ENCODE measurements around the gene XKR7. TPM values are rescaled to one million over a fixed set of nuclear protein-coding genes. Genes with fewer than 3 reads are reported as not detected.

The XKR7 gene
- total RNA-seq, 4 donors from 2014 or later: not detected

DNA sequence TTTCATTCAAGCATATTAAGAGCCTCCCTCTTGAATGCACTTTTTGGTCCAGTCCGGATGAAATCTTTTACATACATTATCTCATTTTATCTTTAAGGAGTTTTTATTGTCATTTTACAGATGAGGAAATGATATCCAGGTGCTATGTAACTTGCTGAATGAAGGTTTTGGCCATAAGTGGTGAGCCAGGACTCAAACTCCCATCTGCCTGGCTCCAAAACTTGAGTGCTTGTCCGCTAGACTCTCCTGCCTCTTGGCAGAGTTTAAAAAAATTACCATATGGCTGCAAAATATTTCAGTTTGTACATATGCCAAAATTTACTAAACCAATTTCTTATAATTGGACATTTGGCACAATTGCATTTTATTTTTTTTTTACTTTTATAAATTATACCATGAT, 28.3 kb upstream of the XKR7 start:
- DNase-seq (ENCODE audit: extremely low spot score): no peak
- H3K27ac ChIP-seq (replicated peaks in 1 of 4): no peak overlapping the region
- WGBS: 97% methylated on average over 2 of the region's 2 CpGs
- no peak overlapping the region for H3K4me3 ChIP-seq
- TF ChIP-seq, protein P1, sequence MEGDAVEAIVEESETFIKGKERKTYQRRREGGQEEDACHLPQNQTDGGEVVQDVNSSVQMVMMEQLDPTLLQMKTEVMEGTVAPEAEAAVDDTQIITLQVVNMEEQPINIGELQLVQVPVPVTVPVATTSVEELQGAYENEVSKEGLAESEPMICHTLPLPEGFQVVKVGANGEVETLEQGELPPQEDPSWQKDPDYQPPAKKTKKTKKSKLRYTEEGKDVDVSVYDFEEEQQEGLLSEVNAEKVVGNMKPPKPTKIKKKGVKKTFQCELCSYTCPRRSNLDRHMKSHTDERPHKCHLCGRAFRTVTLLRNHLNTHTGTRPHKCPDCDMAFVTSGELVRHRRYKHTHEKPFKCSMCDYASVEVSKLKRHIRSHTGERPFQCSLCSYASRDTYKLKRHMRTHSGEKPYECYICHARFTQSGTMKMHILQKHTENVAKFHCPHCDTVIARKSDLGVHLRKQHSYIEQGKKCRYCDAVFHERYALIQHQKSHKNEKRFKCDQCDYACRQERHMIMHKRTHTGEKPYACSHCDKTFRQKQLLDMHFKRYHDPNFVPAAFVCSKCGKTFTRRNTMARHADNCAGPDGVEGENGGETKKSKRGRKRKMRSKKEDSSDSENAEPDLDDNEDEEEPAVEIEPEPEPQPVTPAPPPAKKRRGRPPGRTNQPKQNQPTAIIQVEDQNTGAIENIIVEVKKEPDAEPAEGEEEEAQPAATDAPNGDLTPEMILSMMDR (IDR thresholded peaks at IDR 0.05): no peak
- TF ChIP-seq POLR2A (IDR thresholded peaks at IDR 0.05; ENCODE audit: low read depth): no peak
- TF ChIP-seq EP300 (IDR thresholded peaks at IDR 0.05): no peak
- TF ChIP-seq POLR2AphosphoS5 (IDR thresholded peaks at IDR 0.05): no peak
- no peaks in the 10 kb centered on the region for H3K27me3 ChIP-seq
- peaks cover 10 to 23% (median 17%) of the 10 kb centered on the region in 4 donors for H3K4me1 ChIP-seq
- intact Hi-C loops (cut with DNase I): loop anchor here (10.0 kb wide), 1 partner anchor 85 kb away; no protein-coding TSS in a partner anchor
- H3K36me3 ChIP-seq: peaks cover 2 to 20% (median 11%) of the 10 kb centered on the region in 4 donors
- no peaks in the 10 kb centered on the region for H3K9me3 ChIP-seq

DNA sequence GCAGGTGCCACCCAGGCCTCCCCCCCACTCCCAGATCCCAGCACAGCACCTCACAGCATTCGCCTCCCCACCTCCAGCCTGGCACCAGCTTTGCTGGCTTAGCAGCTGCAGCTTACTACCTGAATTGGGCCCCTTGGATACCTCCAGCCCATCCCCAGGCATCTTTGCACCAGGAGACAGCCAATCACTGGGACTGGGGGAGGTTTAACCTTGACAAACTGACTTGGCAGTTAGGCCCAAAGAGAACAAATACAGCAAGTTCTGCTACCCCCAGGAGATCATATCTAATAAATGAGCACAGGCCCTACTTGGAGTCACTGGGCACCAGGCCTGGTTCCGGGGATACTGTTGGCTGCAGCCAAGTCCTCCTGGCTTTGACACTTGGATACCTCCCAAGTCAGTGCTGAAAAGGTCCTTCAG, 24.9 kb upstream of the XKR7 start:
- Histone ChIP-seq H3K9me3 (no peaks in the 10 kb centered on the region), H3K36me3 (peaks cover 35 to 54% (median 45%) of the 10 kb centered on the region in 4 donors), H3K4me3 (no peak overlapping the region), H3K4me1 (peaks cover 10 to 23% (median 17%) of the 10 kb centered on the region in 4 donors), H3K27me3 (no peaks in the 10 kb centered on the region), H3K27ac (replicated peaks in 1 of 4) (peak overlapping the region in 2 of 4 donors; percentile 14 to 50)
- WGBS: 11% methylated on average over 2 of the region's 2 CpGs
- no peak for DNase-seq (ENCODE audit: extremely low spot score)
- TF ChIP-seq POLR2AphosphoS5 (IDR thresholded peaks at IDR 0.05) (no peak), EP300 (IDR thresholded peaks at IDR 0.05) (no peak), POLR2A (IDR thresholded peaks at IDR 0.05; ENCODE audit: low read depth) (no peak)
- TF ChIP-seq, protein P1 (IDR thresholded peaks at IDR 0.05): no peak
- intact Hi-C loops (cut with DNase I): loop anchor here (10.0 kb wide), 1 partner anchor 82 kb away; no protein-coding TSS in a partner anchor

DNA sequence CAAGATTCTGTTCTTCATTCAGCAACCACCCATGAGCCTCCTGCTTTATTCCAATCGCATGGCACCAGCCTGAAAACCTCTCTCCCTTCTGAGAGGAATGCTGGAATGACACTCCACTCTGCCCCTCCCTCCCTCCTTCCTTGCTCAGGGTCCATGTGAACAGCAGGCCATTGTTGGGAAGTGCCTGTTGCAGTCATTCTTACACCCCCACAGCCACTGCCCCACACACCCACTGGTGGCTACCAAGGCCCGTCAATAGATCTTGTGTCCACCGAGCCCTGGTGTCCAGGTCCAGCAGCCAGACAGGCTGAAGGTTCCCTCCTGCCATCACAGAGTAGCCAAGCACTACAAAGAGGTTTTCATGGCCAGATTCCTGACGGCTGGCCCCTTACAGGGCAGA, 22.6 kb upstream of the XKR7 start:
- no peak for TF ChIP-seq POLR2A (IDR thresholded peaks at IDR 0.05; ENCODE audit: low read depth)
- TF ChIP-seq, protein P1 (IDR thresholded peaks at IDR 0.05): no peak
- TF ChIP-seq POLR2AphosphoS5 (IDR thresholded peaks at IDR 0.05): no peak
- TF ChIP-seq EP300 (IDR thresholded peaks at IDR 0.05): no peak
- H3K27ac ChIP-seq (replicated peaks in 1 of 4): no peak overlapping the region
- intact Hi-C loops (cut with DNase I): loop anchor here (10.0 kb wide), 1 partner anchor 79 kb away; no protein-coding TSS in a partner anchor
- H3K4me3 ChIP-seq: no peak overlapping the region
- 79% methylated on average over 4 of the region's 4 CpGs for WGBS
- H3K9me3 ChIP-seq: no peaks in the 10 kb centered on the region
- H3K27me3 ChIP-seq: no peaks in the 10 kb centered on the region
- peaks cover 47 to 75% (median 62%) of the 10 kb centered on the region in 4 donors for H3K36me3 ChIP-seq
- no peak for DNase-seq (ENCODE audit: extremely low spot score)
- H3K4me1 ChIP-seq: peaks cover 13 to 35% (median 28%) of the 10 kb centered on the region in 4 donors

DNA sequence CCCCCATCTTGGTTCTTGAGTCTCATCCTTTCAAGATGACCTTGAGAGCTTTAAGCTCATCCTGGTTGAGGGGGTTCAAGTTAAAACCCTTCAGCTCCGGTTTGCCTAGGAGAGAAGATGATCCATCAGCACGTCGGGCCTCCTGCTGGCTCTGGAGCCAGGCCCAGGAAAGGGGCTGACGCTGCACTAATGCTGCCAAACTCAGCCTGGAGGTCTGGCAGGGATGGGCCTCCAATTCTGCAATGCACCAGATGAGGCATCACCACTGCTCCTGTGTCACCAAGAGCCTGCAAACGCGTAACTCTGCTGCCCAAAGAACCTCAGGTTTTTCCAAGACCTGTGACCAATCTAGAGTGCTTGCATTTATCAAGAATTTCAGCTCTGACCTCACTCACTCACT, 22.2 kb upstream of the XKR7 start:
- intact Hi-C loops (cut with DNase I): loop anchor here (10.0 kb wide), 1 partner anchor 79 kb away; no protein-coding TSS in a partner anchor
- Histone ChIP-seq H3K4me1 (peaks cover 18 to 40% (median 32%) of the 10 kb centered on the region in 4 donors), H3K4me3 (no peak overlapping the region), H3K9me3 (no peaks in the 10 kb centered on the region), H3K36me3 (peaks cover 47 to 75% (median 62%) of the 10 kb centered on the region in 4 donors), H3K27ac (replicated peaks in 1 of 4) (no peak overlapping the region), H3K27me3 (no peaks in the 10 kb centered on the region)
- no peak for DNase-seq (ENCODE audit: extremely low spot score)
- TF ChIP-seq EP300 (IDR thresholded peaks at IDR 0.05): no peak
- no peak for TF ChIP-seq POLR2A (IDR thresholded peaks at IDR 0.05; ENCODE audit: low read depth)
- TF ChIP-seq POLR2AphosphoS5 (IDR thresholded peaks at IDR 0.05): no peak
- TF ChIP-seq, protein P1 (IDR thresholded peaks at IDR 0.05): no peak
- 33% methylated on average over 3 of the region's 6 CpGs for WGBS

Data from esophagus muscularis mucosa (tissue), 4 donors.